ENCODE results near the gene PNMT. TPM values are rescaled to one million over a fixed set of nuclear protein-coding genes. Genes with fewer than 3 reads are reported as not detected.

Gene PNMT
- total and polyA plus RNA-seq, 2 donors (not counting 1 experiment from before 2014, with no cell fraction given) = not detected

GRCh38 chr17:39694593-39694992, 26.3 kb downstream of the PNMT start:
- Histone ChIP-seq H3K36me3 (ENCODE audit: control insufficient read depth, insufficient read depth, low read length) (no peaks in the 10 kb centered on the region), H3K27me3 (ENCODE audit: control insufficient read depth, insufficient read depth, low read length) (no peaks in the 10 kb centered on the region), H3K4me1 (ENCODE audit: control insufficient read depth, extremely low read depth, insufficient read depth, low read length) (no peaks in the 10 kb centered on the region), H3K79me2 (ENCODE audit: control insufficient read depth, insufficient read depth, low read length) (no peaks in the 10 kb centered on the region), H3K4me2 (ENCODE audit: extremely low read depth, insufficient read depth, low read length) (no peak overlapping the region), H3K27ac (ENCODE audit: insufficient read depth, low read length) (no peak overlapping the region), H3K9ac (ENCODE audit: insufficient read depth, low read length) (no peak overlapping the region), H2AFZ (ENCODE audit: low read length) (no peak overlapping the region), H4K20me1 (ENCODE audit: control insufficient read depth, extremely low read depth, insufficient read depth, low read length) (no peaks in the 10 kb centered on the region), H3K4me3 (replicated peaks in 1 of 4; ENCODE audit: control extremely low read depth in 1 of 4, insufficient read depth in 1 of 4, low read depth in 3 of 4, low read length in 4 of 4) (no peak overlapping the region), H3K9me3 (ENCODE audit: control insufficient read depth, insufficient read depth, low read depth, low read length) (no peaks in the 10 kb centered on the region)
- no peak for DNase-seq (ENCODE audit: low read depth in 2 of 2)
- no peak for TF ChIP-seq EZH2 (IDR thresholded peaks at IDR 0.05; ENCODE audit: low read length, missing control alignments)
- TF ChIP-seq CTCF (conservative IDR thresholded peaks at IDR 0.05 in 1 of 2, IDR thresholded peaks at IDR 0.05 in 1 of 2; ENCODE audit: low read depth in 1 of 2, low read length in 2 of 2) = no peak

GRCh38 chr17:39695089-39695474, 26.8 kb downstream of the PNMT start:
- Histone ChIP-seq H3K36me3 (ENCODE audit: control insufficient read depth, insufficient read depth, low read length) (no peaks in the 10 kb centered on the region), H4K20me1 (ENCODE audit: control insufficient read depth, extremely low read depth, insufficient read depth, low read length) (no peaks in the 10 kb centered on the region), H3K27me3 (ENCODE audit: control insufficient read depth, insufficient read depth, low read length) (no peaks in the 10 kb centered on the region), H3K4me1 (ENCODE audit: control insufficient read depth, extremely low read depth, insufficient read depth, low read length) (no peaks in the 10 kb centered on the region), H2AFZ (ENCODE audit: low read length) (no peak overlapping the region), H3K9me3 (ENCODE audit: control insufficient read depth, insufficient read depth, low read depth, low read length) (no peaks in the 10 kb centered on the region), H3K27ac (ENCODE audit: insufficient read depth, low read length) (no peak overlapping the region), H3K4me3 (replicated peaks in 1 of 4; ENCODE audit: control extremely low read depth in 1 of 4, insufficient read depth in 1 of 4, low read depth in 3 of 4, low read length in 4 of 4) (no peak overlapping the region), H3K79me2 (ENCODE audit: control insufficient read depth, insufficient read depth, low read length) (no peaks in the 10 kb centered on the region), H3K9ac (ENCODE audit: insufficient read depth, low read length) (no peak overlapping the region), H3K4me2 (ENCODE audit: extremely low read depth, insufficient read depth, low read length) (no peak overlapping the region)
- TF ChIP-seq EZH2 (IDR thresholded peaks at IDR 0.05; ENCODE audit: low read length, missing control alignments) (no peak), CTCF (conservative IDR thresholded peaks at IDR 0.05 in 1 of 2, IDR thresholded peaks at IDR 0.05 in 1 of 2; ENCODE audit: low read depth in 1 of 2, low read length in 2 of 2) (no peak)
- no peak for DNase-seq (ENCODE audit: low read depth in 2 of 2)

- Histone ChIP-seq H3K4me2 (ENCODE audit: extremely low read depth, insufficient read depth, low read length) (no peak overlapping the region), H3K27me3 (ENCODE audit: control insufficient read depth, insufficient read depth, low read length) (no peaks in the 10 kb centered on the region), H3K9me3 (ENCODE audit: control insufficient read depth, insufficient read depth, low read depth, low read length) (no peaks in the 10 kb centered on the region), H2AFZ (ENCODE audit: low read length) (no peak overlapping the region), H4K20me1 (ENCODE audit: control insufficient read depth, extremely low read depth, insufficient read depth, low read length) (no peaks in the 10 kb centered on the region), H3K36me3 (ENCODE audit: control insufficient read depth, insufficient read depth, low read length) (no peaks in the 10 kb centered on the region), H3K27ac (ENCODE audit: insufficient read depth, low read length) (no peak overlapping the region), H3K9ac (ENCODE audit: insufficient read depth, low read length) (no peak overlapping the region), H3K79me2 (ENCODE audit: control insufficient read depth, insufficient read depth, low read length) (peaks cover 8% of the 10 kb centered on the region), H3K4me3 (replicated peaks in 1 of 4; ENCODE audit: control extremely low read depth in 1 of 4, insufficient read depth in 1 of 4, low read depth in 3 of 4, low read length in 4 of 4) (no peak overlapping the region), H3K4me1 (ENCODE audit: control insufficient read depth, extremely low read depth, insufficient read depth, low read length) (peaks cover 2% of the 10 kb centered on the region)
- TF ChIP-seq CTCF (conservative IDR thresholded peaks at IDR 0.05 in 1 of 2, IDR thresholded peaks at IDR 0.05 in 1 of 2; ENCODE audit: low read depth in 1 of 2, low read length in 2 of 2) = no peak
- TF ChIP-seq EZH2 (IDR thresholded peaks at IDR 0.05; ENCODE audit: low read length, missing control alignments) = no peak
- DNase-seq (ENCODE audit: low read depth in 2 of 2) = no peak
Observed at GRCh38 chr17:39696731-39697130, 28.5 kb downstream of the PNMT start.
